Panc1 (cell line): Measurements from ENCODE around the gene PCYT2.

ENCODE experiments used
- POLR2AphosphoS5 ChIP-seq: IDR thresholded peaks from 2 replicates; pipeline ENCODE4 v1.6.1; 2012; ENCODE audit warnings: mild to moderate bottlenecking, low read depth, low read length, moderate library complexity
- SIN3A ChIP-seq: IDR thresholded peaks from 2 replicates; pipeline ENCODE4 v1.6.1; 2012; ENCODE audit warnings: low read depth, mild to moderate bottlenecking, low read length, moderate library complexity, borderline replicate concordance; ENCODE audit not compliant: insufficient read depth
- TF ChIP-seq, protein P1 (sequence below): fragments of 450-650 bp; IDR thresholded peaks from 2 replicates; pipeline ENCODE4 v1.5.1; 2017; ENCODE audit warnings: mild to moderate bottlenecking

DNA sequence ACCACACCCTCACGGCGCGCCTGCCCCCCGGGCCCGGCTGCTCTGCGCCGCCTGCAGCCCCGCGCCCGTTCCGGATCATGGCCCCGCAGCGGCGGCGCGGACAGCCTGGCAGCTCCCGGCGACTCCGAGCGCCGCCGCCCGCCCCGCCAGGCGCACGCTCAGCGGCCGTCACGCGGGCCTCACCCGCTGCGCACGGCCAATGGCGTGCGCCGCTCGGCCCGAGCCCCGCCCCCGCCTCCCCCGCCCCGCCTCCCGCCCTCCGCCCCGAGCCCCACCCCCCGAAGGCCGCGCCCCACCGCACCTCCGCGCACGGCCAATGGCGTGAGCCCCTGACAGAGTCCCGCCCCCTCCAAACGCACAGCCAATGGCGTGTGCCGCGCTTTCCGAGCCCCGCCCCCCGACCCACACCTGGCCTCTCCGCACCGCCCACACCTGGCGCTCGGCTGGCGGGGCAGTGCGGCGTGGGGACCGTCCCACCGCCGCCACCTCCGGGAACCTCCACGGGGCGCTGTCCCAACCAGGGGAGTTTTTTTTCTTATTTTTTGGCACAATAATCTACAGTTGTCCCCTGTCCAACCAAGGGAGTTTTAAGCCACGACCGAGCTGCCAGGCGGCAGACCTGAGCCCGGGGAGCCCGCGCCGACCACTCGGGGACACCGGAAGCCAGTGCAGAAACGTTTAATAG is at the start of gene PCYT2:
- peak; percentile 87; the same call in 1 of the 2 replicates for TF ChIP-seq SIN3A
- TF ChIP-seq, protein P1, sequence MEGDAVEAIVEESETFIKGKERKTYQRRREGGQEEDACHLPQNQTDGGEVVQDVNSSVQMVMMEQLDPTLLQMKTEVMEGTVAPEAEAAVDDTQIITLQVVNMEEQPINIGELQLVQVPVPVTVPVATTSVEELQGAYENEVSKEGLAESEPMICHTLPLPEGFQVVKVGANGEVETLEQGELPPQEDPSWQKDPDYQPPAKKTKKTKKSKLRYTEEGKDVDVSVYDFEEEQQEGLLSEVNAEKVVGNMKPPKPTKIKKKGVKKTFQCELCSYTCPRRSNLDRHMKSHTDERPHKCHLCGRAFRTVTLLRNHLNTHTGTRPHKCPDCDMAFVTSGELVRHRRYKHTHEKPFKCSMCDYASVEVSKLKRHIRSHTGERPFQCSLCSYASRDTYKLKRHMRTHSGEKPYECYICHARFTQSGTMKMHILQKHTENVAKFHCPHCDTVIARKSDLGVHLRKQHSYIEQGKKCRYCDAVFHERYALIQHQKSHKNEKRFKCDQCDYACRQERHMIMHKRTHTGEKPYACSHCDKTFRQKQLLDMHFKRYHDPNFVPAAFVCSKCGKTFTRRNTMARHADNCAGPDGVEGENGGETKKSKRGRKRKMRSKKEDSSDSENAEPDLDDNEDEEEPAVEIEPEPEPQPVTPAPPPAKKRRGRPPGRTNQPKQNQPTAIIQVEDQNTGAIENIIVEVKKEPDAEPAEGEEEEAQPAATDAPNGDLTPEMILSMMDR, result no peak
- peak; percentile 67 for TF ChIP-seq POLR2AphosphoS5
